ENCODE data around the gene CDH4. TPM values are rescaled to one million over a fixed set of nuclear protein-coding genes. Genes with fewer than 3 reads are reported as not detected.
"Not testable (repeated sequence)": the region's sequence is repeated elsewhere in the genome, so short reads cannot be mapped to it uniquely, and the experiment has no call there.

The CDH4 gene
- total and polyA plus RNA-seq, 2 of the 4 experiments (the other 2 are of a cell fraction): 1.6 to 3.5 TPM

DNA sequence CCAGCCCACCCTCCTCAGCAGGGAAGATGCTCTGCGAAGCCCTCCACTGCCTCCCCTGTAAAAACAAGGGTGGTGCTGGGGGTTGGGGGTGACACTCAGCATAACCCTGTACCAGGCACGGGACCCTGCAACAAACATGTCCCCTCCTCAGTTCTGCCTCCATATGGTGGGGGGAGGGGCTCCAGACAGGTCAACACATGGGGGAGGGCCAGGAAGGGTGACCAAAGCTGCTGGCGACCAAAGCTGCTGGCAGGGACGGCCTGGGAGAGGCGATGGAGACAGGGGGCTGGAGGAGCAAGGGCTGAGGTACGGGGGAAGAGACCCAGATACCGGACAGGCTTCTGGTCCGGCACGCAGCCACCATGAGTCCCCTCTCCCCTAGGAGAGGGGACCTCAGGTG, 690.5 kb downstream of the CDH4 start:
- no TSS peak for BruUV-seq (replicated peaks)
- TF ChIP-seq BHLHE40 (IDR thresholded peaks at IDR 0.05; ENCODE audit: low read depth, low read length) (no peak), MAZ (IDR thresholded peaks at IDR 0.05; ENCODE audit: borderline replicate concordance, low read depth, low read length) (no peak), NFE2L2 (IDR thresholded peaks at IDR 0.05; ENCODE audit: low read depth, low read length) (no peak)
- TF ChIP-seq, protein P1, sequence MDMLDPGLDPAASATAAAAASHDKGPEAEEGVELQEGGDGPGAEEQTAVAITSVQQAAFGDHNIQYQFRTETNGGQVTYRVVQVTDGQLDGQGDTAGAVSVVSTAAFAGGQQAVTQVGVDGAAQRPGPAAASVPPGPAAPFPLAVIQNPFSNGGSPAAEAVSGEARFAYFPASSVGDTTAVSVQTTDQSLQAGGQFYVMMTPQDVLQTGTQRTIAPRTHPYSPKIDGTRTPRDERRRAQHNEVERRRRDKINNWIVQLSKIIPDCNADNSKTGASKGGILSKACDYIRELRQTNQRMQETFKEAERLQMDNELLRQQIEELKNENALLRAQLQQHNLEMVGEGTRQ (IDR thresholded peaks at IDR 0.05; ENCODE audit: low read depth, low read length): no peak
- no peak overlapping the region for H3K18ac ChIP-seq (ENCODE audit: low read depth, low read length)

DNA sequence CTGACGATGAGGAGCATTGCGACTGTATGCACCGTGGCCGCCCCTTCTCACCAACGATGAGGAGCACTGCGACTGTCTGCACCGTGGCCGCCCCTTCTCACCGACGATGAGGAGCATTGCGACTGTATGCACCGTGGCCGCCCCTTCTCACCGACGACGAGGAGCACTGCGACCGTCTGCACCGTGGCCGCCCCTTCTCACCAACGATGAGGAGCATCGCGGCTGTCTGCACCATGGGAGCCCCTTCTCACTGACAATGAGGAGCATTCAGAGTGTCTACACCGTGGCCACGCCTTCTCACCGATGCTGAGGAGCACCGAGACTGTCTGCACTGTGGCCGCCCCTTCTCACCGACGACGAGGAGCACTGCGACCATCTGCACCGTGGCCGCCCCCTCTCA, 692.9 kb downstream of the CDH4 start:
- H3K14ac ChIP-seq (replicated peaks; ENCODE audit: low read depth, low read length); H2BK120ac ChIP-seq (ENCODE audit: low read depth, low read length); H2AFZ ChIP-seq (replicated peaks; ENCODE audit: low read length, poor library complexity); H2AK5ac ChIP-seq (ENCODE audit: low read depth, low read length); BruUV-seq (replicated peaks); H2AK9ac ChIP-seq (replicated peaks; ENCODE audit: low read depth, low read length, poor library complexity); H2BK5ac ChIP-seq (ENCODE audit: low read depth, low read length, poor library complexity, severe bottlenecking); CTCF ChIA-PET; H4K91ac ChIP-seq (ENCODE audit: insufficient read depth, low read depth, low read length); H3K9me3 ChIP-seq (ENCODE audit: control insufficient read depth, insufficient read depth, low read length); H4K20me1 ChIP-seq (ENCODE audit: insufficient read depth, low read length); H3K79me1 ChIP-seq (ENCODE audit: low read depth in 1 of 2, low read length in 2 of 2); H3K27me3 ChIP-seq (ENCODE audit: control insufficient read depth, insufficient read depth, low read length); DNase-seq; H2BK15ac ChIP-seq (ENCODE audit: low read depth, low read length); H3K23ac ChIP-seq (ENCODE audit: low read depth, low read length); H4K5ac ChIP-seq (ENCODE audit: low read depth, low read length); H2BK20ac ChIP-seq (ENCODE audit: low read depth, low read length); H3K4me1 ChIP-seq (ENCODE audit: control insufficient read depth, insufficient read depth, low read length); H4K8ac ChIP-seq (ENCODE audit: low read depth in 2 of 2, low read length in 2 of 2); H3K4me2 ChIP-seq (ENCODE audit: low read depth, low read length); dilution Hi-C loops (cut with HindIII; ENCODE audit: low sequenced_read_pairs, unreplicated experiment); H3K27ac ChIP-seq (ENCODE audit: insufficient read depth, low read length); H3K4ac ChIP-seq (ENCODE audit: low read depth, low read length); H3K18ac ChIP-seq (ENCODE audit: low read depth, low read length); H3K56ac ChIP-seq (ENCODE audit: extremely low read depth, insufficient read depth, low read length); in situ Hi-C loops (cut with MboI; ENCODE audit: low sequenced_read_pairs); intact Hi-C loops (cut with micrococcal nuclease); POLR2A ChIA-PET (ENCODE audit: unreplicated experiment); H3K36me3 ChIP-seq (ENCODE audit: control insufficient read depth, insufficient read depth, low read length); H3K9ac ChIP-seq (ENCODE audit: low read depth, low read length); ATAC-seq (ENCODE audit: low read depth); H3K9me1 ChIP-seq (ENCODE audit: insufficient read depth, low read length); H3K4me3 ChIP-seq (ENCODE audit: insufficient read depth, low read depth, low read length): not testable (repeated sequence)
- WGBS, 2 experiments (ENCODE audit: extremely low coverage in 2 of 2, insufficient read length in 1 of 2): 100% methylated on average over 5 of the region's 34 CpGs; no CpG with 5 or more reads in 1 of the 2 experiments

More for the DNA sequence above, 690.5 kb downstream of the CDH4 start:
- ATAC-seq (ENCODE audit: low read depth): no peak
- Histone ChIP-seq H2AK5ac (ENCODE audit: low read depth, low read length) (no peak overlapping the region), H3K56ac (ENCODE audit: extremely low read depth, insufficient read depth, low read length) (no peak overlapping the region), H4K20me1 (ENCODE audit: insufficient read depth, low read length) (no peaks in the 10 kb centered on the region), H3K27me3 (ENCODE audit: control insufficient read depth, insufficient read depth, low read length) (peaks cover 5% of the 10 kb centered on the region; the same call in 1 of the 2 replicates), H3K36me3 (ENCODE audit: control insufficient read depth, insufficient read depth, low read length) (no peaks in the 10 kb centered on the region), H4K5ac (ENCODE audit: low read depth, low read length) (no peak overlapping the region), H2AFZ (replicated peaks; ENCODE audit: low read length, poor library complexity) (no peak overlapping the region), H3K4ac (ENCODE audit: low read depth, low read length) (no peak overlapping the region), H4K91ac (ENCODE audit: insufficient read depth, low read depth, low read length) (no peak overlapping the region), H4K8ac (ENCODE audit: low read depth in 2 of 2, low read length in 2 of 2) (no peak overlapping the region), H3K4me1 (ENCODE audit: control insufficient read depth, insufficient read depth, low read length) (no peaks in the 10 kb centered on the region), H3K4me2 (ENCODE audit: low read depth, low read length) (no peak overlapping the region), H2BK15ac (ENCODE audit: low read depth, low read length) (no peak overlapping the region), H2BK20ac (ENCODE audit: low read depth, low read length) (no peak overlapping the region), H2BK5ac (ENCODE audit: low read depth, low read length, poor library complexity, severe bottlenecking) (no peak overlapping the region), H3K9ac (ENCODE audit: low read depth, low read length) (no peak overlapping the region), H2BK120ac (ENCODE audit: low read depth, low read length) (no peak overlapping the region), H2AK9ac (replicated peaks; ENCODE audit: low read depth, low read length, poor library complexity) (no peak overlapping the region), H3K9me1 (ENCODE audit: insufficient read depth, low read length) (no peaks in the 10 kb centered on the region), H3K14ac (replicated peaks; ENCODE audit: low read depth, low read length) (no peak overlapping the region), H3K9me3 (ENCODE audit: control insufficient read depth, insufficient read depth, low read length) (no peaks in the 10 kb centered on the region), H3K4me3 (ENCODE audit: insufficient read depth, low read depth, low read length) (no peak overlapping the region), H3K79me1 (ENCODE audit: low read depth in 1 of 2, low read length in 2 of 2) (no peaks in the 10 kb centered on the region), H3K23ac (ENCODE audit: low read depth, low read length) (no peak overlapping the region), H3K27ac (ENCODE audit: insufficient read depth, low read length) (no peak overlapping the region)
- 38% methylated on average over 1 of the region's 9 CpGs; no CpG with 5 or more reads in 1 of the 2 experiments for WGBS, 2 experiments (ENCODE audit: extremely low coverage in 2 of 2, insufficient read length in 1 of 2)
- DNase-seq: no peak
- in situ Hi-C loops (cut with MboI; ENCODE audit: low sequenced_read_pairs): no loop called here
- ChIA-PET CTCF (no interaction called here), POLR2A (ENCODE audit: unreplicated experiment) (no interaction called here)
- intact Hi-C loops (cut with micrococcal nuclease): no loop called here
- dilution Hi-C loops (cut with HindIII; ENCODE audit: low sequenced_read_pairs, unreplicated experiment): no loop called here

Data from IMR-90 (cell line).